GM12878 (cell line): ENCODE measurements around the gene SDF4. TPM values are rescaled to one million over a fixed set of nuclear protein-coding genes. Genes with fewer than 3 reads are reported as not detected.

ENCODE experiments used
- ATAC-seq: fragments of 200-7000 bp; cut with Tn5 transposase; 3 replicates; pipeline ENCODE4 v1.9.1; 2020; ENCODE audit warnings: mild to moderate bottlenecking, moderate library complexity
- BruUV-seq: library from RNA; stranded (reverse); fragments of 400-500 nt; replicated peaks from 2 replicates; lab custom pipeline; 2021; lab: Mats Ljungman, UMichigan
- CTCF ChIA-PET: fragments of 300-600 bp; sonication (Branson Sonifier 250); formaldehyde crosslinking; extraction: SDS; loops from one replicate; lab custom pipeline; 2021; ENCODE audit warnings: inconsistent platforms; lab: Yijun Ruan, JAX
- POLR2A ChIA-PET: fragments of 350-600 bp; formaldehyde crosslinking; extraction: SDS; loops from one replicate; lab custom pipeline; 2021; ENCODE audit warnings: inconsistent platforms; lab: Charles Lee
- RAD21 ChIA-PET: fragments of 300-600 bp; sonication (Branson Sonifier 250); formaldehyde crosslinking; loops from one replicate; lab custom pipeline; 2023; ENCODE audit warnings: antibody characterized with exemption; ENCODE audit not compliant: unreplicated experiment; lab: Charles Lee
- SMC1A ChIA-PET: fragments of 300-600 bp; sonication (Branson Sonifier 250); formaldehyde crosslinking; loops from one replicate; lab custom pipeline; 2023; ENCODE audit not compliant: unreplicated experiment, uncharacterized antibody; lab: Charles Lee
- DNase-seq: peaks from one replicate; pipeline ENCODE4 v3.0.0-alpha.2; 2011; ENCODE audit warnings: low read depth, low spot score
- FAIRE-seq: peaks from 3 replicates; lab custom pipeline; 2011; peaks lifted over from hg19 to GRCh38; lab: Jason Lieb, UNC
- H2AFZ ChIP-seq: 2 replicates; pipeline ENCODE4 v1.6.0; 2011; ENCODE audit warnings: low read depth, low read length, control low read depth; ENCODE audit not compliant: control insufficient read depth
- H3K27ac ChIP-seq: 2 replicates; pipeline ENCODE4 v1.5.1; 2011; ENCODE audit warnings: control low read depth; ENCODE audit not compliant: control insufficient read depth, insufficient read depth
- H3K27me3 ChIP-seq, 2 experiments: replicated peaks in 1 of 2; 2 replicates each; pipeline versions ENCODE4 v1.6.0 to v1.6.1; 2011; ENCODE audit warnings: low read length in 1 of 2; ENCODE audit not compliant: control insufficient read depth in 2 of 2, insufficient read depth in 2 of 2
- H3K36me3 ChIP-seq, 2 experiments: 2 replicates each; pipeline ENCODE4 v1.5.1; 2011; ENCODE audit warnings: low read length in 1 of 2; ENCODE audit not compliant: control insufficient read depth in 2 of 2, insufficient read depth in 2 of 2
- H3K4me1 ChIP-seq: 2 replicates; pipeline ENCODE4 v1.6.1; 2011; ENCODE audit warnings: mild to moderate bottlenecking, low read length, moderate library complexity, mixed read lengths; ENCODE audit not compliant: control insufficient read depth, insufficient read depth
- H3K4me2 ChIP-seq: 2 replicates; pipeline ENCODE4 v1.6.0; 2011; ENCODE audit warnings: control low read depth; ENCODE audit not compliant: control insufficient read depth, insufficient read depth
- H3K4me3 ChIP-seq: fragments of 200-600 bp; sonication (generic); 2 replicates; pipeline ENCODE4 v1.5.1; 2016
- H3K79me2 ChIP-seq: 2 replicates; pipeline ENCODE4 v1.6.0; 2011; ENCODE audit warnings: low read length; ENCODE audit not compliant: control insufficient read depth, insufficient read depth
- H3K9ac ChIP-seq: 2 replicates; pipeline ENCODE4 v1.8.0; 2011; ENCODE audit warnings: low read length, control low read depth, mixed read lengths; ENCODE audit not compliant: control insufficient read depth, insufficient read depth
- H3K9me3 ChIP-seq: replicated peaks from 3 replicates; pipeline ENCODE4 v1.5.1; 2011; ENCODE audit warnings: mild to moderate bottlenecking, low read length; ENCODE audit not compliant: control insufficient read depth, insufficient read depth
- H4K20me1 ChIP-seq: 2 replicates; pipeline ENCODE4 v1.6.0; 2011; ENCODE audit not compliant: control insufficient read depth, insufficient read depth
- ATF7 ChIP-seq: fragments of 450-650 bp; IDR thresholded peaks from 2 replicates; pipeline ENCODE4 v1.6.1; 2016; ENCODE audit warnings: low read depth, mild to moderate bottlenecking
- BMI1 ChIP-seq: fragments of 450-650 bp; IDR thresholded peaks from 2 replicates; pipeline ENCODE4 v1.6.1; 2016; ENCODE audit warnings: mild to moderate bottlenecking, moderate library complexity, borderline replicate concordance
- ESRRA ChIP-seq: IDR thresholded peaks from 2 replicates; pipeline ENCODE4 v1.6.1; 2012; ENCODE audit warnings: mild to moderate bottlenecking, low read length, improper control_type of control experiment
- FOXM1 ChIP-seq: IDR thresholded peaks from 2 replicates; pipeline ENCODE4 v1.6.1; 2012; ENCODE audit warnings: low read depth, mild to moderate bottlenecking, inconsistent platforms, low read length, moderate library complexity
- IKZF1 ChIP-seq: fragments of 450-650 bp; conservative IDR thresholded peaks from 2 replicates; pipeline ENCODE4 v1.6.1; 2017; ENCODE audit warnings: antibody characterized with exemption, mild to moderate bottlenecking
- NFIC ChIP-seq: IDR thresholded peaks from 2 replicates; pipeline ENCODE4 v1.6.1; 2012; ENCODE audit warnings: low read depth, mild to moderate bottlenecking, inconsistent platforms, low read length, moderate library complexity
- PML ChIP-seq: IDR thresholded peaks from 2 replicates; pipeline ENCODE4 v1.6.1; 2012; ENCODE audit warnings: low read length, inconsistent platforms
- RUNX3 ChIP-seq: IDR thresholded peaks from 2 replicates; pipeline ENCODE4 v1.6.1; 2012; ENCODE audit warnings: low read length, inconsistent platforms
- SIX5 ChIP-seq: IDR thresholded peaks from 2 replicates; pipeline ENCODE4 v1.6.1; 2011; ENCODE audit warnings: mild to moderate bottlenecking, low read depth, low read length, moderate library complexity; ENCODE audit not compliant: severe bottlenecking
- SMAD5 ChIP-seq: IDR thresholded peaks from 2 replicates; pipeline ENCODE4 v1.6.1; 2016; ENCODE audit warnings: antibody characterized with exemption, low read depth
- STAT3 ChIP-seq: IDR thresholded peaks from 2 replicates; pipeline ENCODE4 v1.6.1; 2011; ENCODE audit warnings: low read depth, low read length, improper control_type of control experiment
- TBL1XR1 ChIP-seq: IDR thresholded peaks from 2 replicates; pipeline ENCODE4 v1.6.1; 2012; ENCODE audit warnings: low read depth, low read length, improper control_type of control experiment
- ZZZ3 ChIP-seq: IDR thresholded peaks from 2 replicates; pipeline ENCODE4 v1.6.1; 2011; ENCODE audit warnings: low read depth; ENCODE audit not compliant: control insufficient read depth, insufficient read length
- WGBS: methylation state at CpG from one replicate; pipeline ENCODE4 v1.1.6; 2016; ENCODE audit warnings: low lambda C conversion rate; ENCODE audit not compliant: insufficient replicate concordance, insufficient coverage; ENCODE audit errors: missing lambda C conversion rate; 5-methylcytosine and 5-hydroxymethylcytosine counted together
- in situ Hi-C: fragments of 300-500 bp; cut with MboI; formaldehyde crosslinking; loops from 9 replicates; pipeline ENCODE4 v1.14.3; 2018; ENCODE audit warnings: mixed read lengths
- intact Hi-C: fragments of 100-400 bp; cut with micrococcal nuclease; formaldehyde crosslinking; loops from one replicate; pipeline ENCODE4 v1.14.2; 2022; ENCODE audit not compliant: unreplicated experiment
- polyA plus RNA-seq, 11 experiments: library from polyadenylated mRNA; depleted of rRNA in 4 of 11; unstranded in 6 of 11; stranded (reverse) in 5 of 11; fragments of >200 nt; fragmentation: Nextera tagmentation in 4 of 11; fragmentation: Illumina TruSeq in 1 of 11; extraction: Ambion mirVana in 4 of 11; extraction: Trizol in 1 of 11; gene quantifications; 1 replicate in 1 of 11; 2 replicates in 10 of 11; pipeline versions ENCODE4 v1.2.1 to v1.2.3, GENCODE V29; 2011 to 2016; ENCODE audit warnings: inconsistent platforms in 2 of 11, missing spikeins in 2 of 11, low read depth in 1 of 11
- total RNA-seq, 4 experiments: library from RNA; depleted of rRNA in 3 of 4; stranded (reverse); fragments of >200 nt in 3 of 4; fragmentation: Illumina TruSeq in 1 of 4; extraction: Trizol in 1 of 4; gene quantifications; 2 replicates each; pipeline versions ENCODE4 v1.2.1 to v1.2.3, GENCODE V29; 2013 to 2021
- TF ChIP-seq, protein P1 (sequence below): fragments of 450-650 bp; IDR thresholded peaks from 2 replicates; pipeline ENCODE4 v1.6.1; 2017; ENCODE audit warnings: borderline replicate concordance
- TF ChIP-seq, protein P2 (sequence below): fragments of 150-350 bp; IDR thresholded peaks from 2 replicates; pipeline ENCODE4 v1.6.1; 2014; ENCODE audit warnings: mild to moderate bottlenecking, low read depth, low read length
- TF ChIP-seq, protein P3 (sequence below): fragments of 450-650 bp; IDR thresholded peaks from 2 replicates; pipeline ENCODE4 v1.6.1; 2017; ENCODE audit warnings: mild to moderate bottlenecking, low read depth, inconsistent platforms; ENCODE audit not compliant: poor library complexity, severe bottlenecking

The SDF4 gene
- total and polyA plus RNA-seq, 10 of the 15 experiments (the other 5 are each of a cell fraction or from before 2014, with no cell fraction given): 0.44 to 97.2 (median 40.2) TPM

DNA sequence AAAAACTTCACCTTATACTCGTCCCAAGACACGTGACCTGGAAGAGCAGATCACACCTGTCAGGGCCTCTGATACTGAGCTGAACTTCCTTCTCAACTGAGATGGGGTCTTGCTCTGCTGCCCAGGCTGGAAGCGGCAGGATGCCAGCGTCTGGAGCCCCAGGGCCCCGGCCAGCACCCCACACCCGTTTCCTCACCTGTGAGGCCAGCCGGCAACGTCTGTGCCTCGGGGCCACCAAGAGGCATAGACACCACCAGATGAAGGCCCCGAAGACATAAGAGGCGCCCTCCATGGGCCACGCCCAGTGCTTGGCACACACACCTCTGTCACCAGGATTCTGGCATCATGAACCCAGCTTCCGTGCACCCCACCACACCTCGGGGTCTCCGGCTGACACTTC, 8.5 kb downstream of the SDF4 start:
- Histone ChIP-seq H3K4me2 (no peak overlapping the region), H3K9ac (no peak overlapping the region), H4K20me1 (no peaks in the 10 kb centered on the region), H3K27ac (no peak overlapping the region), H3K9me3 (no peaks in the 10 kb centered on the region; the same call in 2 of the 3 replicates), H3K27me3 (no peaks in the 10 kb centered on the region), H2AFZ (no peak overlapping the region), H3K4me3 (no peak overlapping the region), H3K36me3 (peaks cover 6 to 49% of the 10 kb centered on the region in 2 experiments; a peak in 3 of 4 replicates), H3K79me2 (peaks cover 8% of the 10 kb centered on the region), H3K4me1 (no peaks in the 10 kb centered on the region)
- RAD21 ChIA-PET: no interaction called here
- WGBS: 98% methylated on average over 15 of the region's 15 CpGs
- POLR2A ChIA-PET: no interaction called here
- intact Hi-C loops (no loop called here), in situ Hi-C loops (no loop called here)
- ATAC-seq (no peak), FAIRE-seq (no peak), DNase-seq (no peak)
- SMC1A ChIA-PET: no interaction called here
- no TSS peak for BruUV-seq
- CTCF ChIA-PET: no interaction called here
- TF ChIP-seq SMAD5 (no peak), IKZF1 (no peak), FOXM1 (no peak), SIX5 (no peak), PML (no peak), TBL1XR1 (no peak), ESRRA (no peak), NFIC (no peak), BMI1 (no peak), RUNX3 (no peak), STAT3 (no peak), ZZZ3 (no peak), ATF7 (no peak)
- TF ChIP-seq, protein P1, sequence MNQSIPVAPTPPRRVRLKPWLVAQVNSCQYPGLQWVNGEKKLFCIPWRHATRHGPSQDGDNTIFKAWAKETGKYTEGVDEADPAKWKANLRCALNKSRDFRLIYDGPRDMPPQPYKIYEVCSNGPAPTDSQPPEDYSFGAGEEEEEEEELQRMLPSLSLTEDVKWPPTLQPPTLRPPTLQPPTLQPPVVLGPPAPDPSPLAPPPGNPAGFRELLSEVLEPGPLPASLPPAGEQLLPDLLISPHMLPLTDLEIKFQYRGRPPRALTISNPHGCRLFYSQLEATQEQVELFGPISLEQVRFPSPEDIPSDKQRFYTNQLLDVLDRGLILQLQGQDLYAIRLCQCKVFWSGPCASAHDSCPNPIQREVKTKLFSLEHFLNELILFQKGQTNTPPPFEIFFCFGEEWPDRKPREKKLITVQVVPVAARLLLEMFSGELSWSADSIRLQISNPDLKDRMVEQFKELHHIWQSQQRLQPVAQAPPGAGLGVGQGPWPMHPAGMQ: no peak
- TF ChIP-seq, protein P2, sequence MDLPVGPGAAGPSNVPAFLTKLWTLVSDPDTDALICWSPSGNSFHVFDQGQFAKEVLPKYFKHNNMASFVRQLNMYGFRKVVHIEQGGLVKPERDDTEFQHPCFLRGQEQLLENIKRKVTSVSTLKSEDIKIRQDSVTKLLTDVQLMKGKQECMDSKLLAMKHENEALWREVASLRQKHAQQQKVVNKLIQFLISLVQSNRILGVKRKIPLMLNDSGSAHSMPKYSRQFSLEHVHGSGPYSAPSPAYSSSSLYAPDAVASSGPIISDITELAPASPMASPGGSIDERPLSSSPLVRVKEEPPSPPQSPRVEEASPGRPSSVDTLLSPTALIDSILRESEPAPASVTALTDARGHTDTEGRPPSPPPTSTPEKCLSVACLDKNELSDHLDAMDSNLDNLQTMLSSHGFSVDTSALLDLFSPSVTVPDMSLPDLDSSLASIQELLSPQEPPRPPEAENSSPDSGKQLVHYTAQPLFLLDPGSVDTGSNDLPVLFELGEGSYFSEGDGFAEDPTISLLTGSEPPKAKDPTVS: no peak
- TF ChIP-seq, protein P3, sequence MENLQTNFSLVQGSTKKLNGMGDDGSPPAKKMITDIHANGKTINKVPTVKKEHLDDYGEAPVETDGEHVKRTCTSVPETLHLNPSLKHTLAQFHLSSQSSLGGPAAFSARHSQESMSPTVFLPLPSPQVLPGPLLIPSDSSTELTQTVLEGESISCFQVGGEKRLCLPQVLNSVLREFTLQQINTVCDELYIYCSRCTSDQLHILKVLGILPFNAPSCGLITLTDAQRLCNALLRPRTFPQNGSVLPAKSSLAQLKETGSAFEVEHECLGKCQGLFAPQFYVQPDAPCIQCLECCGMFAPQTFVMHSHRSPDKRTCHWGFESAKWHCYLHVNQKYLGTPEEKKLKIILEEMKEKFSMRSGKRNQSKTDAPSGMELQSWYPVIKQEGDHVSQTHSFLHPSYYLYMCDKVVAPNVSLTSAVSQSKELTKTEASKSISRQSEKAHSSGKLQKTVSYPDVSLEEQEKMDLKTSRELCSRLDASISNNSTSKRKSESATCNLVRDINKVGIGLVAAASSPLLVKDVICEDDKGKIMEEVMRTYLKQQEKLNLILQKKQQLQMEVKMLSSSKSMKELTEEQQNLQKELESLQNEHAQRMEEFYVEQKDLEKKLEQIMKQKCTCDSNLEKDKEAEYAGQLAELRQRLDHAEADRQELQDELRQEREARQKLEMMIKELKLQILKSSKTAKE: no peak
